Measurements from ENCODE around the gene SYT1.

DNA sequence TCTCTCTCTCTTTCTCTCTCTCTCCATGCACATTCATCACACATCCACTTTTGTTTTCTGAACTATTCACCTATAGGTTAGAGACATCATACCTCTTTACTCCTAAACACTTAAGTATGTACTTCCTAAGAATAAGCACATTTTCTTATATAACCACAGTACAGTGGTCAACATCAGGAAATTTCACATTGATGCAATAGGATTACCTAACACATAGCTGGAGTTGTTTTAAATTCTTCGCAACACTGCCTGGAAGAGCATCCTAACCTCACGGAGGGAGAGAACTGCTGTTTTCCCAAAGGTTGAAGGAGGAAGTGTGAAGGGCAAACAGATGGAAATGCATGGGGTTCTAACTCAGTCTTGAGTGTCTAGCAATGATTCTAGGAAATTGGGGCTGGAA lies 159.2 kb downstream of the SYT1 start:
- TF ChIP-seq, protein P1, sequence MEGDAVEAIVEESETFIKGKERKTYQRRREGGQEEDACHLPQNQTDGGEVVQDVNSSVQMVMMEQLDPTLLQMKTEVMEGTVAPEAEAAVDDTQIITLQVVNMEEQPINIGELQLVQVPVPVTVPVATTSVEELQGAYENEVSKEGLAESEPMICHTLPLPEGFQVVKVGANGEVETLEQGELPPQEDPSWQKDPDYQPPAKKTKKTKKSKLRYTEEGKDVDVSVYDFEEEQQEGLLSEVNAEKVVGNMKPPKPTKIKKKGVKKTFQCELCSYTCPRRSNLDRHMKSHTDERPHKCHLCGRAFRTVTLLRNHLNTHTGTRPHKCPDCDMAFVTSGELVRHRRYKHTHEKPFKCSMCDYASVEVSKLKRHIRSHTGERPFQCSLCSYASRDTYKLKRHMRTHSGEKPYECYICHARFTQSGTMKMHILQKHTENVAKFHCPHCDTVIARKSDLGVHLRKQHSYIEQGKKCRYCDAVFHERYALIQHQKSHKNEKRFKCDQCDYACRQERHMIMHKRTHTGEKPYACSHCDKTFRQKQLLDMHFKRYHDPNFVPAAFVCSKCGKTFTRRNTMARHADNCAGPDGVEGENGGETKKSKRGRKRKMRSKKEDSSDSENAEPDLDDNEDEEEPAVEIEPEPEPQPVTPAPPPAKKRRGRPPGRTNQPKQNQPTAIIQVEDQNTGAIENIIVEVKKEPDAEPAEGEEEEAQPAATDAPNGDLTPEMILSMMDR (IDR thresholded peaks at IDR 0.05; ENCODE audit: low read depth, low read length), result no peak
- TF ChIP-seq POLR2A (IDR thresholded peaks at IDR 0.05; ENCODE audit: extremely low read depth, insufficient read length), result no peak
- TF ChIP-seq, protein P2, sequence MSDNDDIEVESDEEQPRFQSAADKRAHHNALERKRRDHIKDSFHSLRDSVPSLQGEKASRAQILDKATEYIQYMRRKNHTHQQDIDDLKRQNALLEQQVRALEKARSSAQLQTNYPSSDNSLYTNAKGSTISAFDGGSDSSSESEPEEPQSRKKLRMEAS (IDR thresholded peaks at IDR 0.05; ENCODE audit: low read depth, low read length), result no peak
